Prostate gland (tissue), 2 donors: ENCODE results near the gene SAMD15.

Experiments
- CTCF ChIP-seq, 4 experiments: fragments of 200-600 bp in 2 of 4; fragments of 450-650 bp in 2 of 4; sonication (generic) in 2 of 4; IDR thresholded peaks; 1 replicate in 3 of 4; 2 replicates in 1 of 4; pipeline ENCODE4 v1.5.1; 2016 to 2019; ENCODE audit warnings: antibody characterized with exemption in 4 of 4, mild to moderate bottlenecking in 2 of 4, moderate library complexity in 2 of 4
- POLR2A ChIP-seq: fragments of 450-650 bp; IDR thresholded peaks from one replicate; pipeline ENCODE4 v1.6.1; 2016; ENCODE audit warnings: antibody characterized with exemption, mild to moderate bottlenecking

GRCh38 chr14:77340389-77340788 is 36.8 kb upstream of the SAMD15 start:
- TF ChIP-seq CTCF (IDR thresholded peaks at IDR 0.05) (no peak), POLR2A (no peak)
